Endothelial cell of umbilical vein (primary cell): ENCODE data around the gene KRTCAP2. TPM values are rescaled to one million over a fixed set of nuclear protein-coding genes. Genes with fewer than 3 reads are reported as not detected.

Source experiments
- BruUV-seq: library from RNA; stranded (reverse); fragments of 400-500 nt; replicated peaks from 2 replicates; lab custom pipeline; 2021; lab: Mats Ljungman, UMichigan
- CTCF ChIA-PET: fragments of 300-600, 350-600 bp; sonication (Branson Sonifier 250); formaldehyde crosslinking; loops from one replicate; lab custom pipeline; 2021; ENCODE audit warnings: antibody characterized with exemption, inconsistent platforms; lab: Charles Lee
- POLR2A ChIA-PET: fragments of 300-600, 350-600 bp; sonication (Branson Sonifier 250); formaldehyde crosslinking; loops from one replicate; lab custom pipeline; 2021; ENCODE audit warnings: antibody characterized with exemption, inconsistent platforms; lab: Charles Lee
- DNase-seq: peaks from one replicate; pipeline ENCODE4 v3.0.0-alpha.2; 2011; ENCODE audit warnings: low read depth, low spot score
- FAIRE-seq: peaks from 2 replicates; lab custom pipeline; 2011; peaks lifted over from hg19 to GRCh38; lab: Jason Lieb, UNC
- H2AFZ ChIP-seq: 2 replicates; pipeline ENCODE4 v1.6.0; 2012; ENCODE audit warnings: low read depth, low read length, control low read depth, inconsistent platforms
- H3K27ac ChIP-seq: 2 replicates; pipeline ENCODE4 v1.5.1; 2011; ENCODE audit warnings: low read depth, mild to moderate bottlenecking, control low read depth, low read length, moderate library complexity; ENCODE audit not compliant: insufficient read depth
- H3K27me3 ChIP-seq, 2 experiments: 2 replicates each; pipeline versions ENCODE4 v1.6.0 to v1.6.1; 2011; ENCODE audit warnings: low read length in 2 of 2, mixed read lengths in 1 of 2; ENCODE audit not compliant: control insufficient read depth in 2 of 2, insufficient read depth in 2 of 2
- H3K36me3 ChIP-seq, 2 experiments: 2 replicates in 1 of 2; 3 replicates in 1 of 2; pipeline ENCODE4 v1.5.1; 2011; ENCODE audit warnings: low read length in 2 of 2, mild to moderate bottlenecking in 1 of 2, moderate library complexity in 1 of 2; ENCODE audit not compliant: control insufficient read depth in 2 of 2, insufficient read depth in 2 of 2; ENCODE audit errors: extremely low read depth in 1 of 2
- H3K4me1 ChIP-seq: 3 replicates; pipeline ENCODE4 v1.5.1; 2011; ENCODE audit warnings: mild to moderate bottlenecking, low read length; ENCODE audit not compliant: control insufficient read depth, insufficient read depth; ENCODE audit errors: extremely low read depth
- H3K4me2 ChIP-seq: 2 replicates; pipeline ENCODE4 v1.6.1; 2011; ENCODE audit warnings: low read length, control low read depth, mixed read lengths; ENCODE audit not compliant: insufficient read depth
- H3K4me3 ChIP-seq, 3 experiments: fragments of 200-600 bp in 1 of 3; sonication (generic), shearing (Covaris generic) in 1 of 3; replicated peaks in 1 of 3; 2 replicates each; pipeline ENCODE4 v1.5.1; 2011 to 2016; ENCODE audit warnings: control low read depth in 3 of 3, low read length in 3 of 3, mild to moderate bottlenecking in 2 of 3, inconsistent platforms in 1 of 3, low read depth in 1 of 3, moderate library complexity in 1 of 3; ENCODE audit not compliant: insufficient read depth in 1 of 3
- H3K79me2 ChIP-seq: 2 replicates; pipeline ENCODE4 v1.6.0; 2012; ENCODE audit warnings: low read length, inconsistent platforms; ENCODE audit not compliant: control insufficient read depth, insufficient read depth
- H3K9ac ChIP-seq: replicated peaks from 2 replicates; pipeline ENCODE3; 2011; ENCODE audit warnings: low read length, control low read depth; ENCODE audit not compliant: insufficient read depth; ENCODE audit errors: extremely low read depth
- H3K9me1 ChIP-seq: replicated peaks from 3 replicates; pipeline ENCODE4 v1.6.0; 2011; ENCODE audit warnings: mild to moderate bottlenecking, low read length; ENCODE audit not compliant: control insufficient read depth, insufficient read depth; ENCODE audit errors: extremely low read depth
- H3K9me3 ChIP-seq: replicated peaks from 2 replicates; pipeline ENCODE4 v1.5.1; 2012; ENCODE audit warnings: low read length, inconsistent platforms; ENCODE audit not compliant: control insufficient read depth, insufficient read depth
- H4K20me1 ChIP-seq: replicated peaks from 2 replicates; pipeline ENCODE3; 2011; ENCODE audit warnings: mild to moderate bottlenecking, low read length; ENCODE audit not compliant: control insufficient read depth, insufficient read depth; ENCODE audit errors: extremely low read depth
- CTCF ChIP-seq, 2 donors: IDR thresholded peaks; 1 replicate in 1 of 2; 2 replicates in 1 of 2; pipeline ENCODE4 v1.5.1; 2011; ENCODE audit warnings: low read length in 2 of 2, mild to moderate bottlenecking in 2 of 2, moderate library complexity in 2 of 2, control low read depth in 1 of 2, inconsistent platforms in 1 of 2, low read depth in 1 of 2; ENCODE audit not compliant: insufficient read depth in 1 of 2; ENCODE audit errors: extremely low read depth in 1 of 2
- EZH2 ChIP-seq: IDR thresholded peaks from 2 replicates; pipeline ENCODE4 v1.6.1; 2012; ENCODE audit warnings: borderline replicate concordance, low read depth, mild to moderate bottlenecking, moderate library complexity, low read length, inconsistent platforms; ENCODE audit not compliant: severe bottlenecking
- FOS ChIP-seq: IDR thresholded peaks from 2 replicates; pipeline ENCODE4 v1.6.1; 2011; ENCODE audit warnings: mild to moderate bottlenecking, low read length, moderate library complexity, borderline replicate concordance; ENCODE audit not compliant: insufficient read depth
- GATA2 ChIP-seq: IDR thresholded peaks from 2 replicates; pipeline ENCODE4 v1.7.0; 2011; ENCODE audit warnings: low read depth, mild to moderate bottlenecking, moderate library complexity, mixed read lengths, low read length; ENCODE audit not compliant: insufficient read length, insufficient read depth
- JUN ChIP-seq: IDR thresholded peaks from 2 replicates; pipeline ENCODE4 v1.6.1; 2011; ENCODE audit warnings: borderline replicate concordance, low read depth; ENCODE audit not compliant: insufficient read length, insufficient read depth
- MAX ChIP-seq: IDR thresholded peaks from 2 replicates; pipeline ENCODE4 v1.6.1; 2011; ENCODE audit not compliant: insufficient read depth, insufficient read length
- MYC ChIP-seq: IDR thresholded peaks from one replicate; pipeline ENCODE4 v1.6.1; 2011; ENCODE audit warnings: mild to moderate bottlenecking, low read depth, low read length
- POLR2A ChIP-seq: IDR thresholded peaks from 2 replicates; pipeline ENCODE4 v1.6.1; 2012; ENCODE audit warnings: low read depth, mild to moderate bottlenecking, control low read depth, low read length
- POLR2AphosphoS5 ChIP-seq: IDR thresholded peaks from 2 replicates; pipeline ENCODE4 v1.6.1; 2012; ENCODE audit warnings: low read depth, mild to moderate bottlenecking, control low read depth, low read length, moderate library complexity; ENCODE audit not compliant: insufficient read depth
- dilution Hi-C: fragments of 300-500 bp; cut with MboI; formaldehyde crosslinking; loops from one replicate; pipeline ENCODE4 v1.15.0; 2019; ENCODE audit warnings: low sequenced_read_pairs; ENCODE audit not compliant: extremely low pct_ligation_motif_present
- intact Hi-C: fragments of 100-400 bp; cut with micrococcal nuclease; formaldehyde crosslinking; loops from one replicate; pipeline ENCODE4 v1.10.0; 2022
- polyA plus RNA-seq, 4 experiments: library from polyadenylated mRNA; depleted of rRNA in 3 of 4; stranded (reverse) in 3 of 4; unstranded in 1 of 4; fragments of >200 nt; gene quantifications; 2 replicates each; pipeline versions ENCODE4 v1.2.1 to v1.2.3, GENCODE V29; 2011 to 2012; ENCODE audit warnings: missing spikeins in 1 of 4
- total RNA-seq: library from RNA; stranded (reverse); gene quantifications from 2 replicates; pipeline ENCODE4 v1.2.3, GENCODE V29; 2021

KRTCAP2 gene
- total and polyA plus RNA-seq, 2 donors (not counting 3 experiments of a cell fraction or from before 2014, with no cell fraction given): 207 to 362 TPM

GRCh38 chr1:155186794-155187455, 13.8 kb upstream of the KRTCAP2 start:
- intact Hi-C loops (no loop called here), dilution Hi-C loops (no loop called here)
- Histone ChIP-seq H2AFZ (no peak overlapping the region), H3K36me3 (peaks cover 0 to 3% of the 10 kb centered on the region in 2 experiments), H3K79me2 (no peaks in the 10 kb centered on the region), H3K9me3 (no peaks in the 10 kb centered on the region), H3K4me3 (no peak overlapping the region), H4K20me1 (no peaks in the 10 kb centered on the region), H3K27me3 (no peaks in the 10 kb centered on the region), H3K9ac (no peak overlapping the region), H3K27ac (no peak overlapping the region), H3K4me1 (no peaks in the 10 kb centered on the region), H3K9me1 (no peaks in the 10 kb centered on the region), H3K4me2 (no peak overlapping the region)
- no peak for TF ChIP-seq POLR2A
- TF ChIP-seq POLR2AphosphoS5: no peak
- no peak for TF ChIP-seq CTCF (IDR thresholded peaks at IDR 0.05; ENCODE audit: extremely low read depth in 1 of 2, insufficient read depth in 1 of 2, low read depth in 1 of 2, low read length in 2 of 2)
- no peak for TF ChIP-seq FOS
- no peak for TF ChIP-seq GATA2
- TF ChIP-seq MAX: no peak
- TF ChIP-seq MYC: no peak
- no peak for TF ChIP-seq JUN
- no peak for TF ChIP-seq EZH2
- POLR2A ChIA-PET: no interaction called here
- no TSS peak for BruUV-seq
- FAIRE-seq (no peak), DNase-seq (no peak)
- CTCF ChIA-PET: interaction anchor here (1.0 to 1.7 kb wide), 3 partner anchors 14 to 20 kb away, joined by 3 to 7 read pairs (median 6); partner anchors contain the start of gene KRTCAP2
